GM23338 (cell line): ENCODE results near the gene LRRC25. TPM values are rescaled to one million over a fixed set of nuclear protein-coding genes. Genes with fewer than 3 reads are reported as not detected.

ENCODE experiments used
- ATAC-seq: fragments of 200-7000 bp; cut with Tn5 transposase; 3 replicates; pipeline ENCODE4 v1.9.1; 2020
- DNase-seq: peaks from one replicate; pipeline ENCODE4 v3.0.0-alpha.2; 2015; ENCODE audit warnings: low spot score
- H2AFZ ChIP-seq: fragments of 200-600 bp; sonication (generic); 2 replicates; pipeline ENCODE4 v1.8.0; 2016; ENCODE audit warnings: antibody characterized with exemption, mild to moderate bottlenecking, moderate library complexity
- H3F3A ChIP-seq: fragments of 200-600 bp; sonication (generic); replicated peaks from 2 replicates; pipeline ENCODE4 v1.8.0; 2017; ENCODE audit warnings: antibody characterized with exemption, mixed run types, low read depth
- H3K27ac ChIP-seq: fragments of 200-600 bp; sonication (generic); 2 replicates; pipeline ENCODE4 v1.6.1; 2016; ENCODE audit warnings: low read depth
- H3K27me3 ChIP-seq: fragments of 200-600 bp; sonication (generic); 2 replicates; pipeline ENCODE4 v1.8.0; 2016; ENCODE audit warnings: mild to moderate bottlenecking, mixed run types, moderate library complexity; ENCODE audit not compliant: insufficient read depth
- H3K36me3 ChIP-seq: fragments of 200-600 bp; sonication (generic); 2 replicates; pipeline ENCODE4 v1.8.0; 2016; ENCODE audit warnings: mild to moderate bottlenecking; ENCODE audit not compliant: insufficient read depth
- H3K4me1 ChIP-seq: fragments of 200-600 bp; sonication (generic); 2 replicates; pipeline ENCODE4 v1.8.0; 2016; ENCODE audit warnings: mild to moderate bottlenecking, moderate library complexity; ENCODE audit not compliant: insufficient read depth
- H3K4me2 ChIP-seq: fragments of 200-600 bp; sonication (generic); 2 replicates; pipeline ENCODE4 v1.7.1; 2017; ENCODE audit warnings: mixed run types
- H3K4me3 ChIP-seq: fragments of 200-600 bp; sonication (generic); 2 replicates; pipeline ENCODE4 v1.6.1; 2016; ENCODE audit warnings: mixed run types
- H3K79me2 ChIP-seq: fragments of 200-600 bp; sonication (generic); replicated peaks from 2 replicates; pipeline ENCODE4 v1.8.0; 2017; ENCODE audit warnings: mild to moderate bottlenecking; ENCODE audit not compliant: insufficient read depth
- H3K9me2 ChIP-seq: fragments of 200-600 bp; sonication (generic); 2 replicates; pipeline ENCODE4 v1.8.0; 2017; ENCODE audit not compliant: insufficient read depth
- H4K20me1 ChIP-seq: fragments of 200-600 bp; sonication (generic); replicated peaks from 2 replicates; pipeline ENCODE4 v1.8.0; 2017; ENCODE audit warnings: mild to moderate bottlenecking; ENCODE audit not compliant: insufficient read depth
- H3K27ac Mint-ChIP-seq: 2 replicates; pipeline ENCODE4 v1.8.0; 2020; ENCODE audit warnings: inconsistent platforms, mild to moderate bottlenecking, moderate library complexity, mixed read lengths
- H3K27me3 Mint-ChIP-seq: 3 replicates; pipeline ENCODE4 v1.8.0; 2022; ENCODE audit warnings: low read depth, mild to moderate bottlenecking, moderate library complexity, mixed read lengths, inconsistent platforms; ENCODE audit not compliant: insufficient read depth, poor library complexity
- H3K36me3 Mint-ChIP-seq: 3 replicates; pipeline ENCODE4 v1.8.0; 2021; ENCODE audit warnings: low read depth, mild to moderate bottlenecking, inconsistent platforms, moderate library complexity, mixed read lengths
- H3K4me1 Mint-ChIP-seq: 3 replicates; pipeline ENCODE4 v1.8.0; 2020; ENCODE audit warnings: mild to moderate bottlenecking, inconsistent platforms, mixed read lengths
- H3K4me3 Mint-ChIP-seq: 3 replicates; pipeline ENCODE4 v1.8.0; 2021; ENCODE audit warnings: moderate library complexity, mild to moderate bottlenecking, inconsistent platforms, mixed read lengths
- H3K9me3 Mint-ChIP-seq: 3 replicates; pipeline ENCODE4 v1.8.0; 2020; ENCODE audit warnings: moderate library complexity, mild to moderate bottlenecking, inconsistent platforms, mixed read lengths
- CTCF ChIP-seq, 2 experiments: fragments of 200-600 bp in 1 of 2; sonication (generic) in 1 of 2; conservative IDR thresholded peaks; 2 replicates each; pipeline versions ENCODE4 v1.5.1 to v1.6.1; 2016 to 2017; ENCODE audit warnings: antibody characterized with exemption in 2 of 2, low read depth in 2 of 2, mild to moderate bottlenecking in 2 of 2, moderate library complexity in 1 of 2
- ETS1 ChIP-seq: IDR thresholded peaks from 2 replicates; pipeline ENCODE4 v1.6.1; 2016; ENCODE audit warnings: antibody characterized with exemption
- EZH2 ChIP-seq: fragments of 200-600 bp; sonication (generic); IDR thresholded peaks from one replicate; pipeline ENCODE4 v1.8.0; 2017; ENCODE audit warnings: antibody characterized with exemption, mild to moderate bottlenecking, low read depth; ENCODE audit not compliant: unreplicated experiment
- EZH2phosphoT487 ChIP-seq: fragments of 200-600 bp; sonication (generic); IDR thresholded peaks from one replicate; pipeline ENCODE4 v1.8.1; 2018; ENCODE audit warnings: antibody characterized with exemption; ENCODE audit not compliant: unreplicated experiment
- JUNB ChIP-seq: IDR thresholded peaks from one replicate; pipeline ENCODE4 v1.6.1; 2016; ENCODE audit warnings: antibody characterized with exemption; ENCODE audit not compliant: unreplicated experiment
- POLR2AphosphoS5 ChIP-seq: IDR thresholded peaks from 2 replicates; pipeline ENCODE4 v1.6.1; 2016; ENCODE audit warnings: antibody characterized with exemption, low read depth
- STAT1 ChIP-seq: IDR thresholded peaks from one replicate; pipeline ENCODE4 v1.6.1; 2016; ENCODE audit warnings: antibody characterized with exemption; ENCODE audit not compliant: unreplicated experiment
- ZNF114 ChIP-seq: fragments of 250-450 bp; sonication (Bioruptor Pico); IDR thresholded peaks from 2 replicates; pipeline ENCODE4 v1.5.0; 2020; ENCODE audit warnings: mild to moderate bottlenecking, moderate library complexity
- ZNF331 ChIP-seq: fragments of 250-450 bp; sonication (Bioruptor Pico); IDR thresholded peaks from 2 replicates; pipeline ENCODE4 v1.5.0; 2020; ENCODE audit warnings: low read depth, mild to moderate bottlenecking, moderate library complexity
- ZNF462 ChIP-seq: fragments of 250-450 bp; sonication (Bioruptor Pico); IDR thresholded peaks from 2 replicates; pipeline ENCODE4 v1.5.0; 2020; ENCODE audit warnings: mild to moderate bottlenecking, moderate library complexity
- polyA plus RNA-seq: library from polyadenylated mRNA; unstranded; fragments of >200 nt; fragmentation: Nextera tagmentation; extraction: Ambion mirVana; gene quantifications from 2 replicates; pipeline ENCODE4 v1.2.1, GENCODE V29; 2016
- total RNA-seq: library from RNA; depleted of rRNA; stranded (reverse); fragments of >200 nt; shearing (Covaris generic); gene quantifications from 2 replicates; pipeline ENCODE4 v1.2.3, GENCODE V29; 2014
- TF ChIP-seq, protein P1 (sequence below): IDR thresholded peaks from one replicate; pipeline ENCODE4 v1.6.1; 2018; ENCODE audit warnings: antibody characterized with exemption; ENCODE audit not compliant: unreplicated experiment

Gene LRRC25
- total and polyA plus RNA-seq, 2 experiments from 2014 or later, result 0.17 to 0.24 TPM

GRCh38 chr19:18415178-18415867 lies 17.9 kb upstream of the LRRC25 start:
- Mint-ChIP-seq H3K4me3 (no peak overlapping the region), H3K9me3 (no peaks in the 10 kb centered on the region), H3K36me3 (no peaks in the 10 kb centered on the region), H3K4me1 (peaks cover 37% of the 10 kb centered on the region), H3K27me3 (peaks cover 44% of the 10 kb centered on the region), H3K27ac (no peak overlapping the region)
- Histone ChIP-seq H3F3A (peaks cover 24% of the 10 kb centered on the region), H2AFZ (no peak overlapping the region), H3K36me3 (no peaks in the 10 kb centered on the region), H3K4me2 (no peak overlapping the region; the same call in 1 of the 2 replicates), H3K4me1 (peaks cover 8% of the 10 kb centered on the region), H3K79me2 (no peaks in the 10 kb centered on the region), H3K4me3 (no peak overlapping the region), H3K9me2 (no peaks in the 10 kb centered on the region), H4K20me1 (no peaks in the 10 kb centered on the region; the same call in 1 of the 2 replicates), H3K27ac (no peak overlapping the region), H3K27me3 (peaks cover 26% of the 10 kb centered on the region)
- TF ChIP-seq ZNF114 (CRISPR knock-in tag) (no peak), POLR2AphosphoS5 (no peak), ZNF331 (no peak), CTCF (conservative IDR thresholded peaks at IDR 0.05; ENCODE audit: low read depth in 2 of 2) (no peak), STAT1 (no peak), JUNB (no peak), ETS1 (no peak), ZNF462 (CRISPR knock-in tag) (no peak), EZH2 (no peak), EZH2phosphoT487 (no peak)
- TF ChIP-seq, protein P1, sequence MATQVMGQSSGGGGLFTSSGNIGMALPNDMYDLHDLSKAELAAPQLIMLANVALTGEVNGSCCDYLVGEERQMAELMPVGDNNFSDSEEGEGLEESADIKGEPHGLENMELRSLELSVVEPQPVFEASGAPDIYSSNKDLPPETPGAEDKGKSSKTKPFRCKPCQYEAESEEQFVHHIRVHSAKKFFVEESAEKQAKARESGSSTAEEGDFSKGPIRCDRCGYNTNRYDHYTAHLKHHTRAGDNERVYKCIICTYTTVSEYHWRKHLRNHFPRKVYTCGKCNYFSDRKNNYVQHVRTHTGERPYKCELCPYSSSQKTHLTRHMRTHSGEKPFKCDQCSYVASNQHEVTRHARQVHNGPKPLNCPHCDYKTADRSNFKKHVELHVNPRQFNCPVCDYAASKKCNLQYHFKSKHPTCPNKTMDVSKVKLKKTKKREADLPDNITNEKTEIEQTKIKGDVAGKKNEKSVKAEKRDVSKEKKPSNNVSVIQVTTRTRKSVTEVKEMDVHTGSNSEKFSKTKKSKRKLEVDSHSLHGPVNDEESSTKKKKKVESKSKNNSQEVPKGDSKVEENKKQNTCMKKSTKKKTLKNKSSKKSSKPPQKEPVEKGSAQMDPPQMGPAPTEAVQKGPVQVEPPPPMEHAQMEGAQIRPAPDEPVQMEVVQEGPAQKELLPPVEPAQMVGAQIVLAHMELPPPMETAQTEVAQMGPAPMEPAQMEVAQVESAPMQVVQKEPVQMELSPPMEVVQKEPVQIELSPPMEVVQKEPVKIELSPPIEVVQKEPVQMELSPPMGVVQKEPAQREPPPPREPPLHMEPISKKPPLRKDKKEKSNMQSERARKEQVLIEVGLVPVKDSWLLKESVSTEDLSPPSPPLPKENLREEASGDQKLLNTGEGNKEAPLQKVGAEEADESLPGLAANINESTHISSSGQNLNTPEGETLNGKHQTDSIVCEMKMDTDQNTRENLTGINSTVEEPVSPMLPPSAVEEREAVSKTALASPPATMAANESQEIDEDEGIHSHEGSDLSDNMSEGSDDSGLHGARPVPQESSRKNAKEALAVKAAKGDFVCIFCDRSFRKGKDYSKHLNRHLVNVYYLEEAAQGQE, result no peak
- no peak for DNase-seq
- ATAC-seq, result no peak
